ENCODE measurements around the gene MYEF2. TPM values are rescaled to one million over a fixed set of nuclear protein-coding genes. Genes with fewer than 3 reads are reported as not detected.

MYEF2 gene
- total RNA-seq, 4 donors from 2014 or later = 10.4 to 158 (median 27.8) TPM

DNA sequence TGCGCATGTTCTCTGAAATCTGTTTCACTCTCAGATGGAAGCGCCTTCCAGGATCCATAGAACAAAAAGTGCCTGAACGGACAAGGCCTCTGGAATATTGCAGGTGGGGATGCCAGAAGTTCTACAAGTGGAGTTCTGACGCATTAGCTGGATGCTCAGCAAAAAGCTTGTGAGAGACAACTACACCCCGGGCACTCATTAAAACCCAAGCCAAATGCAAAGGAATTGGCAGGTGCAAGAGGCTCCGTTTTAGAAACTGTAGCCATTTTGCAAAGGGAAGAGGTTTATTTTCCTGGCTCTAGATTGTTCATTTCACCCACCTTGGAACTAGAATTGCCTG, 92.5 kb downstream of the MYEF2 start:
- Histone ChIP-seq H3K27ac (no peak overlapping the region), H3K4me3 (no peak overlapping the region), H3K4me1 (peaks cover 0 to 5% (median 3%) of the 10 kb centered on the region in 4 donors), H3K9me3 (no peaks in the 10 kb centered on the region), H3K36me3 (no peaks in the 10 kb centered on the region), H3K27me3 (no peaks in the 10 kb centered on the region)
- TF ChIP-seq, protein P1, sequence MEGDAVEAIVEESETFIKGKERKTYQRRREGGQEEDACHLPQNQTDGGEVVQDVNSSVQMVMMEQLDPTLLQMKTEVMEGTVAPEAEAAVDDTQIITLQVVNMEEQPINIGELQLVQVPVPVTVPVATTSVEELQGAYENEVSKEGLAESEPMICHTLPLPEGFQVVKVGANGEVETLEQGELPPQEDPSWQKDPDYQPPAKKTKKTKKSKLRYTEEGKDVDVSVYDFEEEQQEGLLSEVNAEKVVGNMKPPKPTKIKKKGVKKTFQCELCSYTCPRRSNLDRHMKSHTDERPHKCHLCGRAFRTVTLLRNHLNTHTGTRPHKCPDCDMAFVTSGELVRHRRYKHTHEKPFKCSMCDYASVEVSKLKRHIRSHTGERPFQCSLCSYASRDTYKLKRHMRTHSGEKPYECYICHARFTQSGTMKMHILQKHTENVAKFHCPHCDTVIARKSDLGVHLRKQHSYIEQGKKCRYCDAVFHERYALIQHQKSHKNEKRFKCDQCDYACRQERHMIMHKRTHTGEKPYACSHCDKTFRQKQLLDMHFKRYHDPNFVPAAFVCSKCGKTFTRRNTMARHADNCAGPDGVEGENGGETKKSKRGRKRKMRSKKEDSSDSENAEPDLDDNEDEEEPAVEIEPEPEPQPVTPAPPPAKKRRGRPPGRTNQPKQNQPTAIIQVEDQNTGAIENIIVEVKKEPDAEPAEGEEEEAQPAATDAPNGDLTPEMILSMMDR (IDR thresholded peaks at IDR 0.05) = no peak
- TF ChIP-seq POLR2AphosphoS5 (IDR thresholded peaks at IDR 0.05) (no peak), EP300 (IDR thresholded peaks at IDR 0.05; ENCODE audit: low read depth) (no peak), POLR2A (IDR thresholded peaks at IDR 0.05) (no peak)
- DNase-seq = no peak
- intact Hi-C loops (cut with DNase I; ENCODE audit: low total_unique reads) = no loop called here
- 67 to 94% methylated on average over 2 to 6 of the region's 6 CpGs for WGBS, 2 donors (ENCODE audit: low coverage in 1 of 2)
- in situ Hi-C loops (cut with MboI; ENCODE audit: low pct_ligation_motif_present in 1 of 4, low pct_unique_long_range_greater_than_20kb in 1 of 4, low sequenced_read_pairs in 3 of 4) = no loop called here

- Histone ChIP-seq H3K4me3 (no peak overlapping the region), H3K36me3 (no peaks in the 10 kb centered on the region), H3K27me3 (no peaks in the 10 kb centered on the region), H3K27ac (no peak overlapping the region), H3K4me1 (peaks cover 0 to 3% (median 1%) of the 10 kb centered on the region in 4 donors), H3K9me3 (no peaks in the 10 kb centered on the region)
- in situ Hi-C loops (cut with MboI; ENCODE audit: low pct_ligation_motif_present in 1 of 4, low pct_unique_long_range_greater_than_20kb in 1 of 4, low sequenced_read_pairs in 3 of 4) (no loop called here), intact Hi-C loops (cut with DNase I; ENCODE audit: low total_unique reads) (no loop called here)
- no peak for DNase-seq
- no peak for TF ChIP-seq POLR2A (IDR thresholded peaks at IDR 0.05)
- TF ChIP-seq, protein P1 (IDR thresholded peaks at IDR 0.05) = peak in 2 of 5 experiments; percentile 13 to 28
- WGBS, 2 donors (ENCODE audit: low coverage in 1 of 2) = 69% methylated on average over 6 of the region's 6 CpGs; no CpG with 5 or more reads in 1 of the 2 donors
Measured at GRCh38 chr15:48084759-48085590, 93.1 kb downstream of the MYEF2 start.

Other genes with a start within 250 kb of the MYEF2 start
- not detected for gene SLC24A5, start 57.3 kb downstream of the MYEF2 start, total RNA-seq
- not detected for gene CTXN2, start 13.4 kb upstream of the MYEF2 start, total RNA-seq
- not detected for gene SLC12A1, start 28.0 kb upstream of the MYEF2 start, total RNA-seq
- gene DUT, start 153.1 kb upstream of the MYEF2 start, total RNA-seq = 10 to 100 TPM; 19.5 to 63.1 (median 45.3) TPM